IPS-15b (cell line): Measurements from ENCODE around the gene ATP6AP1.

Source experiments
- H3K27me3 ChIP-seq: one replicate; pipeline ENCODE4 v1.6.1; 2013; ENCODE audit warnings: low read length; ENCODE audit not compliant: control insufficient read depth, insufficient read depth
- H3K36me3 ChIP-seq: one replicate; pipeline ENCODE4 v1.6.1; 2013; ENCODE audit warnings: low read length; ENCODE audit not compliant: control insufficient read depth, insufficient read depth
- H3K4me1 ChIP-seq: one replicate; pipeline ENCODE4 v1.6.1; 2013; ENCODE audit warnings: mild to moderate bottlenecking, low read length; ENCODE audit not compliant: control insufficient read depth, insufficient read depth
- H3K4me3 ChIP-seq: one replicate; pipeline ENCODE4 v1.5.1; 2013; ENCODE audit warnings: low read depth, low read length
- H3K9ac ChIP-seq: one replicate; pipeline ENCODE4 v1.6.1; 2013; ENCODE audit warnings: low read depth, mild to moderate bottlenecking, low read length
- H3K9me3 ChIP-seq: one replicate; pipeline ENCODE4 v1.6.1; 2013; ENCODE audit warnings: mild to moderate bottlenecking, low read length; ENCODE audit not compliant: control insufficient read depth, insufficient read depth

Gene ATP6AP1

DNA sequence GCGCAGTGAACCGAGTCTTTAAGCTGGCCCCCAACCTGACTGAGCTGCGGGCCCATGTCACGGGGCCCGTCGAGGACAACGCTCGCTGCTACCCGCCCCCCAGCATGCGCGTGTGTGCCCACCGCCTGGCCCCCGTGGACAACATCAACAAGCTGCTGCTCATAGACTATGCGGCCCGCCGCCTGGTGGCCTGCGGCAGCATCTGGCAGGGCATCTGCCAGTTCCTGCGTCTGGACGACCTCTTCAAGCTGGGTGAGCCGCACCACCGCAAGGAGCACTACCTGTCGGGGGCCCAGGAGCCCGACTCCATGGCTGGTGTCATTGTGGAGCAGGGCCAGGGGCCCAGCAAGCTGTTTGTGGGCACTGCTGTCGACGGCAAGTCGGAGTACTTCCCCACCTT, 31.8 kb downstream of the ATP6AP1 start:
- Histone ChIP-seq H3K27me3 (peaks cover 2% of the 10 kb centered on the region), H3K9me3 (no peaks in the 10 kb centered on the region), H3K36me3 (peaks cover 32% of the 10 kb centered on the region), H3K4me3 (no peak overlapping the region), H3K9ac (no peak overlapping the region), H3K4me1 (no peaks in the 10 kb centered on the region)

DNA sequence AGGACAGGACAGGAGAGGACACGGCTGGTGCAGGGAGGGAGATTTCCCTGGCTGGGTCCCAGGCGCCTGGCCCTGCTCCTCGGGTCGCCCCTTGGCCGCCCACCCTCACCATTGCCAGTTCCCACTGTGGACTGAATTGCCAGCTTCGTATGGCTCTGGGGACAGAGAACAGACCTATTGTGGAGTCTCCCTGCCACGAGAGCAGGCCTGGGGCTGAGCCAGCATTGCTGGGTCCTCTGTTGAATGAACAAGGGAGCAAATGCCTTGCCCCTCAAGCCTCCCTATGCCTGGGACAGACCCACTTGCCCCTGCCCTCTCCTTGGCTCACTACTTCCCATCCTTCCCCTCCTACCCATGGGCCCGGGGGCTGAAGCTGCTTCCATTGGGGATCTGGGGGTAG, 33.9 kb downstream of the ATP6AP1 start:
- no peaks in the 10 kb centered on the region for H3K9me3 ChIP-seq
- no peaks in the 10 kb centered on the region for H3K4me1 ChIP-seq
- no peak overlapping the region for H3K4me3 ChIP-seq
- H3K36me3 ChIP-seq = peaks cover 46% of the 10 kb centered on the region
- no peaks in the 10 kb centered on the region for H3K27me3 ChIP-seq
- no peak overlapping the region for H3K9ac ChIP-seq

DNA sequence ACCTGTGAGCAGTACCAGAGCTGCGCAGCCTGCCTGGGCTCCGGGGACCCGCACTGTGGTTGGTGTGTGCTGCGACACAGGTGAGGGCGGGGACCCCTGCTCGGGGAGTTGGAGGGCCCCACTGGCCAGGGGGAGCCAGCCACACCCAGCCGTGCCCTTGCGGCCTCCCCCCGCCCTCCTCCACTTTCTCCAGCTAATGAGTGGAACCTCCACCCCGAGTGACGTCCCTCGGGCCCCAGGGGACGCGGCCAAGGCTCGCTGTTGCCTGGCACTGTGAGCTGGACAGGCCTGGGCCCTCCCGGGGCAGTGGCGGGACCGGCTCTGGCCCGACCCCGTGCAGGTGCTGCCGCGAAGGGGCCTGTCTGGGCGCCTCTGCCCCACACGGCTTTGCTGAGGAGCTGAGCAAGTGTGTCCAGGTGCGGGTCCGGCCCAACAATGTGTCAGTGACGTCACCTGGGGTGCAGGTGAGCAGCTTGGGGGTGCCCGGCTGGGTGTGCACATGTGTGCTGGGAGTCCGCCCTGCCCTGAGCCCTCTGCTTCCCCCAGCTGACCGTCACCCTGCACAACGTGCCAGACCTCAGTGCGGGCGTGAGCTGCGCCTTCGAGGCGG, 35.2 kb downstream of the ATP6AP1 start:
- Histone ChIP-seq H3K36me3 (peaks cover 55% of the 10 kb centered on the region), H3K27me3 (no peaks in the 10 kb centered on the region), H3K4me1 (no peaks in the 10 kb centered on the region), H3K9me3 (no peaks in the 10 kb centered on the region), H3K4me3 (no peak overlapping the region), H3K9ac (no peak overlapping the region)

DNA sequence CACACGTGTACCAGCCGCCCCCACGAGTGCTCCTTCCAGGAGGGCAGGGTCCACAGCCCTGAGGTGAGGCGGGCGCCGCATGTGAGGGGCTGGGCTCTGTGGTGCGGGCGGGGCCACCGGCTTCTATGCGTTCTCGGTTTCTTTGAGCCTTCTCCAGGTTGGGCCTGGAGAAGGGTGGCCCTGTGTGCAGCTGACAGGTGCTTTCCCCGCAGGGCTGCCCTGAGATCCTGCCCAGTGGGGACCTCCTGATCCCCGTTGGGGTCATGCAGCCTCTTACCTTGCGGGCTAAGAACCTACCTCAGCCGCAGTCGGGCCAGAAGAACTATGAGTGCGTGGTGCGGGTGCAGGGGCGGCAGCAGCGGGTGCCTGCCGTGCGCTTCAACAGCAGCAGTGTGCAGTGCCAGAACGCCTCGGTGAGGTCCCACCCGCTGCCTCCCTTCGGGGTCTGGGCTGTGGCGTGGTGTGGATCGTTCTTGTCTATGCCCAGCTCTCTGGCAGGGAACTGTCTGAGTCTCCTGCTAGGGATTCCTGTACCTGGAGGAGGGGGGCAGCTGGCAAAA, 36.4 kb downstream of the ATP6AP1 start:
- Histone ChIP-seq H3K4me1 (no peaks in the 10 kb centered on the region), H3K9ac (no peak overlapping the region), H3K4me3 (no peak overlapping the region), H3K36me3 (peaks cover 66% of the 10 kb centered on the region), H3K27me3 (no peaks in the 10 kb centered on the region), H3K9me3 (no peaks in the 10 kb centered on the region)

DNA sequence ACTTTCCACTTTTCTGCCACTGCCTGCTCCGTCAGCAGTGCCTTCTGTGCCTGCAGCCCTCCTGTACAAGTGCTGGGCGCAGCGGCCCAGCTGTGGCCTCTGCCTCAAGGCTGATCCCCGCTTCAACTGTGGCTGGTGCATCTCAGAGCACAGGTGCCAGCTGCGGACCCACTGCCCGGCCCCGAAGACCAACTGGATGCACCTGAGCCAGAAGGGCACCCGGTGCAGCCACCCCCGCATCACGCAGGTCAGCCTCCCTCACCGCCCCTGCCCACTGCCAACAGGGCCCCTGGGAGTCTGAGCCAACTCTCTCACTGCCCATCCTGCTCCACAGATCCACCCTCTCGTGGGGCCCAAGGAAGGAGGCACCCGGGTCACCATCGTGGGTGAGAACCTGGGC, 37.1 kb downstream of the ATP6AP1 start:
- Histone ChIP-seq H3K36me3 (peaks cover 69% of the 10 kb centered on the region), H3K4me3 (no peak overlapping the region), H3K9ac (no peak overlapping the region), H3K9me3 (no peaks in the 10 kb centered on the region), H3K4me1 (no peaks in the 10 kb centered on the region), H3K27me3 (no peaks in the 10 kb centered on the region)

DNA sequence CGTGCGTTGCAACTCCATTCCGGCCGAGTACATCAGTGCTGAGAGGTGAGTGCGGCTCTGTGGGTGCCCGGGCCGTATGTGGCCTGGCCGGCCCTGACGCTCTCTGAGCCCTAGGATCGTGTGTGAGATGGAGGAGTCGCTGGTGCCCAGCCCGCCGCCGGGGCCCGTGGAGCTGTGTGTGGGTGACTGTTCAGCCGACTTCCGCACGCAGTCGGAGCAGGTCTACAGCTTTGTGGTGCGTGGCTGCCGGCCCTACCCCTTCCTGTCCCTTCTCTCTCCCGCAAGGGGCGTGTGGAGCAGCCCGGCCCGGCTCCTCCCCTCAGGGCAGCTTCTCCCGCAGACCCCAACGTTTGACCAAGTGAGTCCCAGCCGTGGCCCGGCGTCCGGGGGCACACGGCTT, 37.6 kb downstream of the ATP6AP1 start:
- H3K27me3 ChIP-seq = no peaks in the 10 kb centered on the region
- no peaks in the 10 kb centered on the region for H3K4me1 ChIP-seq
- H3K9me3 ChIP-seq = no peaks in the 10 kb centered on the region
- H3K9ac ChIP-seq = no peak overlapping the region
- peaks cover 69% of the 10 kb centered on the region for H3K36me3 ChIP-seq
- H3K4me3 ChIP-seq = no peak overlapping the region

DNA sequence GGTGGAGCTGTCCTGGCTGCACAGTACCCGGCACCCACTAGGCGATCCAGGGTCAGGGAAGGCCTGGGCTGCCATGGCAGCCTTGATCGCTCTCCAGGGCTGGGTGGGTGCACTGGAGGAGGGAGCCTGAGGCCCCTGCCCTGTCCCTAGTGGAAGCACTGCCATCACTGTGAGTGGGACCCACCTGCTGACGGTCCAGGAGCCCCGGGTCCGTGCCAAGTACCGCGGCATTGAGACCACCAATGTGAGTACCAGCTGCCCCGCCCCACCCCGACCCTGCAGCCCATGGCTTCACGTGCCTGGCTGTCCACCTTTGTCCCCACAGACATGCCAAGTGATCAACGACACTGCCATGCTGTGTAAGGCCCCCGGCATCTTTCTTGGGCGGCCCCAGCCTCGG, 38.4 kb downstream of the ATP6AP1 start:
- Histone ChIP-seq H3K9me3 (no peaks in the 10 kb centered on the region), H3K9ac (no peak overlapping the region), H3K36me3 (peaks cover 68% of the 10 kb centered on the region), H3K27me3 (no peaks in the 10 kb centered on the region), H3K4me3 (no peak overlapping the region), H3K4me1 (no peaks in the 10 kb centered on the region)

DNA sequence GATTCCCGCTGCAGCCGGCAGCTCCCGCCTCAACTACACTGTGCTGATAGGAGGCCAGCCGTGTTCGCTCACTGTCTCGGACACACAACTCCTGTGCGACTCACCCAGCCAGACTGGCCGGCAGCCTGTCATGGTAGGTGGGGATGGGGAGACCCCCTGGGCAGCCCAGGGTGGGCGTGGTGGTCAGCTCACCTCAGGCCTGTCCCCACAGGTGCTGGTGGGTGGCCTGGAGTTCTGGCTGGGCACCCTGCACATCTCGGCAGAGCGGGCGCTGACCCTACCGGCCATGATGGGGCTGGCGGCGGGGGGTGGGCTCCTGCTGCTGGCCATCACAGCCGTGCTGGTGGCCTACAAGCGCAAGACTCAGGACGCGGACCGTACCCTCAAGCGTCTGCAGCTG, 39.1 kb downstream of the ATP6AP1 start:
- H3K9ac ChIP-seq = no peak overlapping the region
- H3K4me1 ChIP-seq = no peaks in the 10 kb centered on the region
- no peak overlapping the region for H3K4me3 ChIP-seq
- H3K9me3 ChIP-seq = no peaks in the 10 kb centered on the region
- no peaks in the 10 kb centered on the region for H3K27me3 ChIP-seq
- peaks cover 63% of the 10 kb centered on the region for H3K36me3 ChIP-seq

DNA sequence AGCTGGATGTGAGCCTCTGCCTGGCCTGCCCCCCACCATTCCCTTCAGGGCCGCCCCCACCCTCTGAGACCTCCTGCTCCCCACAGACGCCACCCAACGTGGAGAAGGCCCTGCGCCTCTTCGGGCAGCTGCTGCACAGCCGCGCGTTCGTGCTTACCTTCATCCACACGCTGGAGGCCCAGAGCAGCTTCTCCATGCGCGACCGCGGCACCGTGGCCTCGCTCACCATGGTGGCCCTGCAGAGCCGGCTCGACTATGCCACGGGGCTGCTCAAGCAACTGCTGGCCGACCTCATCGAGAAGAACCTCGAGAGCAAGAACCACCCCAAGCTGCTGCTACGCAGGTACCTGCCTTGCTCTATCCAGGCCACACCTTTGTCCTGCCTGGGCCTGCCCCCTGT, 39.7 kb downstream of the ATP6AP1 start:
- Histone ChIP-seq H3K9me3 (no peaks in the 10 kb centered on the region), H3K27me3 (no peaks in the 10 kb centered on the region), H3K4me3 (no peak overlapping the region), H3K36me3 (peaks cover 66% of the 10 kb centered on the region), H3K4me1 (no peaks in the 10 kb centered on the region), H3K9ac (no peak overlapping the region)

DNA sequence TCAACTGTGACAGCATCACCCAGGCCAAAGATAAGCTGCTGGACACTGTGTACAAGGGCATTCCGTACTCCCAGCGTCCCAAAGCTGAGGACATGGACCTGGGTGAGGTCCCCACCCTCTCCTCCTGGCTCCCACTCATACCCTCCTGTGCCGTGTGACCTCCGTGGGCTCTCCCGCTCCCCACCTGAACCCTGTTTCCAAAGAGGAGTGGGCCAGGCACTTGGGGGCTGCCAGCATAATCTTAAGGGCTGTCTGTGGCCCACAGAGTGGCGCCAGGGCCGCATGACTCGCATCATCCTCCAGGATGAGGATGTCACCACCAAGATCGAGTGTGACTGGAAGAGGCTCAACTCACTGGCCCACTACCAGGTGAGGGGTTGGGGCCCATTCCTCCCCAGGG, 40.6 kb downstream of the ATP6AP1 start:
- peaks cover 70% of the 10 kb centered on the region for H3K36me3 ChIP-seq
- H3K4me3 ChIP-seq = no peak overlapping the region
- H3K27me3 ChIP-seq = no peaks in the 10 kb centered on the region
- H3K4me1 ChIP-seq = no peaks in the 10 kb centered on the region
- no peaks in the 10 kb centered on the region for H3K9me3 ChIP-seq
- no peak overlapping the region for H3K9ac ChIP-seq

DNA sequence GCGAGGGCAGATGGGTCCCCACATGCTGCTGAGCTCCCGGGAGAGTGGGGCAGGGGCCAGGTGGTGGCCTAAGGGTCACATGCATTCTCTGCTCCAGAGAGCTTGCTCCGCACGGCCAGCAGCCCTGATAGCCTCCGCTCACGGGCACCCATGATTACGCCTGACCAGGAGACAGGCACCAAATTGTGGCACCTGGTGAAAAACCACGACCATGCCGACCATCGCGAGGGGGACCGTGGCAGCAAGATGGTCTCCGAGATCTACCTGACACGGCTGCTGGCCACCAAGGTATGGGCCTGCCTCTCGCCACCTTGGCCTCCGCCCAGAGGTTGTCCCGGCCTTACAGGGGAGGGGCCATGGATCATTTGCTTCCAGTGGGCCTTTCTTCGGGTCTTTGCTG, 41.4 kb downstream of the ATP6AP1 start:
- no peak overlapping the region for H3K9ac ChIP-seq
- H3K9me3 ChIP-seq = no peaks in the 10 kb centered on the region
- H3K27me3 ChIP-seq = no peaks in the 10 kb centered on the region
- H3K4me1 ChIP-seq = no peaks in the 10 kb centered on the region
- peaks cover 63% of the 10 kb centered on the region for H3K36me3 ChIP-seq
- H3K4me3 ChIP-seq = no peak overlapping the region

DNA sequence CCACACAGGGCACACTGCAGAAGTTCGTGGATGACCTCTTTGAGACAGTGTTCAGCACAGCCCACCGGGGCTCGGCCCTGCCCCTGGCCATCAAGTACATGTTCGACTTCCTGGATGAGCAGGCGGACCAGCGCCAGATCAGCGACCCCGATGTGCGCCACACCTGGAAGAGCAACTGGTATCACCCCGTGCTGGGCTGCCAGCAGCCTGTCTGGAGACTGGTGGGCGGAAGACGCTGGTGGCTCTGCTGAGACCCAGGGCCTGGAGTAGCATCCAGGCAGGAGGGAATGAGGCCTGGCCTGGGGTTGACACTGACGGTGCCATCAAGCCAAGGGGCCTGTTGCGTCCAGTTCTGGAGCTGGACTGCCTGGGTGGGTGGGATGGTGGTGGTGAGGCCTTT, 42.0 kb downstream of the ATP6AP1 start:
- peaks cover 58% of the 10 kb centered on the region for H3K36me3 ChIP-seq

More for the DNA sequence above, 42.0 kb downstream of the ATP6AP1 start:
- Histone ChIP-seq H3K9ac (no peak overlapping the region), H3K9me3 (no peaks in the 10 kb centered on the region), H3K27me3 (no peaks in the 10 kb centered on the region), H3K4me3 (no peak overlapping the region), H3K4me1 (no peaks in the 10 kb centered on the region)
